ENCODE measurements around the gene SLX4.

The SLX4 gene

GRCh38 chr16:3578610-3579551 lies 32.5 kb downstream of the SLX4 start:
- TF ChIP-seq CTCF (IDR thresholded peaks at IDR 0.05; ENCODE audit: low read depth, low read length) = no peak
- no peak overlapping the region for H3K4me3 ChIP-seq (ENCODE audit: low read depth, low read length)

- no peak for TF ChIP-seq CTCF (IDR thresholded peaks at IDR 0.05; ENCODE audit: low read depth, low read length)
- no peak overlapping the region for H3K4me3 ChIP-seq (ENCODE audit: low read depth, low read length)
Measured at GRCh38 chr16:3578121-3578520, 33.3 kb downstream of the SLX4 start.

- no peak within 1 kb of the TSS for H3K4me3 ChIP-seq (ENCODE audit: low read depth, low read length)
- no peak for TF ChIP-seq CTCF (IDR thresholded peaks at IDR 0.05; ENCODE audit: low read depth, low read length)
Measured at GRCh38 chr16:3577302-3577752, 34.1 kb downstream of the SLX4 start, which contains the start of gene NLRC3. TSS of gene NLRC3 (minus strand) at chr16:3577403. CDS start at chr16:3565036, 12,367 bp downstream.

GRCh38 chr16:3576211-3576610 lies 35.2 kb downstream of the SLX4 start:
- TF ChIP-seq CTCF (IDR thresholded peaks at IDR 0.05; ENCODE audit: low read depth, low read length) = no peak
- H3K4me3 ChIP-seq (ENCODE audit: low read depth, low read length) = no peak overlapping the region

GRCh38 chr16:3575491-3575890 lies 35.9 kb downstream of the SLX4 start:
- no peak for TF ChIP-seq CTCF (IDR thresholded peaks at IDR 0.05; ENCODE audit: low read depth, low read length)
- no peak overlapping the region for H3K4me3 ChIP-seq (ENCODE audit: low read depth, low read length)

GRCh38 chr16:3574195-3574594 lies 37.2 kb downstream of the SLX4 start:
- no peak overlapping the region for H3K4me3 ChIP-seq (ENCODE audit: low read depth, low read length)
- TF ChIP-seq CTCF (IDR thresholded peaks at IDR 0.05; ENCODE audit: low read depth, low read length) = no peak

GRCh38 chr16:3573146-3573815 lies 38.1 kb downstream of the SLX4 start:
- no peak overlapping the region for H3K4me3 ChIP-seq (ENCODE audit: low read depth, low read length)
- no peak for TF ChIP-seq CTCF (IDR thresholded peaks at IDR 0.05; ENCODE audit: low read depth, low read length)

Measured in WI38 (cell line).